Ishikawa (cell line): ENCODE data around the gene GRM1.

ENCODE experiments used
- CEBPB ChIP-seq: IDR thresholded peaks from 2 replicates; pipeline ENCODE4 v1.6.1; 2012
- CREB1 ChIP-seq: IDR thresholded peaks from 2 replicates; pipeline ENCODE4 v1.6.1; 2012; ENCODE audit warnings: low read depth
- EGR1 ChIP-seq: IDR thresholded peaks from 2 replicates; pipeline ENCODE4 v1.6.1; 2012
- EP300 ChIP-seq: IDR thresholded peaks from 2 replicates; pipeline ENCODE4 v1.6.1; 2012; ENCODE audit warnings: borderline replicate concordance
- FOXM1 ChIP-seq: IDR thresholded peaks from 2 replicates; pipeline ENCODE4 v1.6.1; 2012; ENCODE audit warnings: low read depth, borderline replicate concordance
- NFIC ChIP-seq: IDR thresholded peaks from 2 replicates; pipeline ENCODE4 v1.6.1; 2012
- RAD21 ChIP-seq: IDR thresholded peaks from 2 replicates; pipeline ENCODE4 v1.6.1; 2012; ENCODE audit warnings: low read depth
- TAF1 ChIP-seq: IDR thresholded peaks from 2 replicates; pipeline ENCODE4 v1.6.1; 2012; ENCODE audit warnings: low read depth, mild to moderate bottlenecking
- TCF12 ChIP-seq: IDR thresholded peaks from 2 replicates; pipeline ENCODE4 v1.6.1; 2012; ENCODE audit warnings: low read depth
- TEAD4 ChIP-seq: IDR thresholded peaks from 2 replicates; pipeline ENCODE4 v1.6.1; 2012
- USF1 ChIP-seq: IDR thresholded peaks from 2 replicates; pipeline ENCODE4 v1.6.1; 2012
- YY1 ChIP-seq: IDR thresholded peaks from 2 replicates; pipeline ENCODE4 v1.6.1; 2012; ENCODE audit warnings: low read depth
- ZBTB7A ChIP-seq: IDR thresholded peaks from 2 replicates; pipeline ENCODE4 v1.6.1; 2012; ENCODE audit warnings: low read depth
- TF ChIP-seq, protein P1 (sequence below): IDR thresholded peaks from 2 replicates; pipeline ENCODE4 v1.6.1; 2012; ENCODE audit warnings: low read depth, mild to moderate bottlenecking
- TF ChIP-seq, protein P2 (sequence below): IDR thresholded peaks from 2 replicates; pipeline ENCODE4 v1.6.1; 2012

The GRM1 gene

DNA sequence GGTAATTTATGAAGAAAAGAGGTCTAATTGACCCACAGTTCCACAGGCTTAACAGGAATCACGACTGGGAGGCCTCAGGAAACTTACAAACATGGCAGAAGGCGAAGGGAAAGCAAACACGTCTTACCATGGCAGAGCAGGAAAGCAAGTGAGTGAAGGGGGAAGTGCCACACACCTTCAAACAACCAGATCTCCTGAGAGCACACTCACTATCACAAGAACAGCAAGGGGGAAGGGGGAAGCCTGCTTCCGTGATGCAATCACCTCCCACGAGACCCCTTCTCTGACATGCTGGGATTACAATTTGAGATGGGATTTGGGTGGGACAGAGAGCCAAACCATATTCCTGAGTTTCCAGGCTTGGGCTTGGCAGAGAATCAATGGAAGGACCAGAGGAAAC, 390.7 kb downstream of the GRM1 start:
- TF ChIP-seq RAD21: no peak
- TF ChIP-seq YY1: no peak
- TF ChIP-seq EP300: no peak
- TF ChIP-seq CREB1: no peak
- no peak for TF ChIP-seq TAF1
- no peak for TF ChIP-seq NFIC
- TF ChIP-seq USF1: no peak
- no peak for TF ChIP-seq TCF12
- TF ChIP-seq, protein P1, sequence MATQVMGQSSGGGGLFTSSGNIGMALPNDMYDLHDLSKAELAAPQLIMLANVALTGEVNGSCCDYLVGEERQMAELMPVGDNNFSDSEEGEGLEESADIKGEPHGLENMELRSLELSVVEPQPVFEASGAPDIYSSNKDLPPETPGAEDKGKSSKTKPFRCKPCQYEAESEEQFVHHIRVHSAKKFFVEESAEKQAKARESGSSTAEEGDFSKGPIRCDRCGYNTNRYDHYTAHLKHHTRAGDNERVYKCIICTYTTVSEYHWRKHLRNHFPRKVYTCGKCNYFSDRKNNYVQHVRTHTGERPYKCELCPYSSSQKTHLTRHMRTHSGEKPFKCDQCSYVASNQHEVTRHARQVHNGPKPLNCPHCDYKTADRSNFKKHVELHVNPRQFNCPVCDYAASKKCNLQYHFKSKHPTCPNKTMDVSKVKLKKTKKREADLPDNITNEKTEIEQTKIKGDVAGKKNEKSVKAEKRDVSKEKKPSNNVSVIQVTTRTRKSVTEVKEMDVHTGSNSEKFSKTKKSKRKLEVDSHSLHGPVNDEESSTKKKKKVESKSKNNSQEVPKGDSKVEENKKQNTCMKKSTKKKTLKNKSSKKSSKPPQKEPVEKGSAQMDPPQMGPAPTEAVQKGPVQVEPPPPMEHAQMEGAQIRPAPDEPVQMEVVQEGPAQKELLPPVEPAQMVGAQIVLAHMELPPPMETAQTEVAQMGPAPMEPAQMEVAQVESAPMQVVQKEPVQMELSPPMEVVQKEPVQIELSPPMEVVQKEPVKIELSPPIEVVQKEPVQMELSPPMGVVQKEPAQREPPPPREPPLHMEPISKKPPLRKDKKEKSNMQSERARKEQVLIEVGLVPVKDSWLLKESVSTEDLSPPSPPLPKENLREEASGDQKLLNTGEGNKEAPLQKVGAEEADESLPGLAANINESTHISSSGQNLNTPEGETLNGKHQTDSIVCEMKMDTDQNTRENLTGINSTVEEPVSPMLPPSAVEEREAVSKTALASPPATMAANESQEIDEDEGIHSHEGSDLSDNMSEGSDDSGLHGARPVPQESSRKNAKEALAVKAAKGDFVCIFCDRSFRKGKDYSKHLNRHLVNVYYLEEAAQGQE: no peak
- no peak for TF ChIP-seq CEBPB
- no peak for TF ChIP-seq FOXM1
- TF ChIP-seq EGR1: no peak
- no peak for TF ChIP-seq TEAD4

DNA sequence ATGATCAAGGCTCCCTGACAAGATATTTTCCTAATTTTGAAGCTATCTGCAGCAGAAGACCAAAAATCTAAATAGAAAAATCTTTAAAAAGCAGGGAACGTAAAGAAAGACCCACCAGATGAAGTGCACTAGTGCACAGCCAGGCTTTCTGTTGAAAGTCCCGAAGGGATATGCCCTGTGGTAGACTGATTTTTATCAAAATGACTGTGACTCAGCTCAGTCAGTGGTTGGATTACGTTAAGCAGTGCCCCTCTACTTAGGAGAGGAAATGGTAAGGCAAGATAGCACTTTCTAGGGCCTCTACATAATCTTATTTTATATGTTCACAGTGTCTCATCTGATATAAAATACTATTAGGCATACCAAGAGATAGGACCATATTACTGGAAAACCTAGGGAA, 391.4 kb downstream of the GRM1 start:
- TF ChIP-seq, protein P1: no peak
- TF ChIP-seq RAD21 (no peak), NFIC (no peak), CEBPB (no peak), YY1 (no peak), EGR1 (no peak), FOXM1 (no peak), TEAD4 (no peak), ZBTB7A (no peak), EP300 (no peak), TAF1 (no peak), USF1 (no peak), CREB1 (no peak), TCF12 (no peak)
- TF ChIP-seq, protein P2, sequence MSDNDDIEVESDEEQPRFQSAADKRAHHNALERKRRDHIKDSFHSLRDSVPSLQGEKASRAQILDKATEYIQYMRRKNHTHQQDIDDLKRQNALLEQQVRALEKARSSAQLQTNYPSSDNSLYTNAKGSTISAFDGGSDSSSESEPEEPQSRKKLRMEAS: no peak

GRCh38 chr6:146422789-146423375, 394.0 kb downstream of the GRM1 start:
- no peak for TF ChIP-seq TCF12
- no peak for TF ChIP-seq TAF1
- TF ChIP-seq EP300: no peak
- TF ChIP-seq YY1: no peak
- TF ChIP-seq, protein P2: no peak
- TF ChIP-seq, protein P1: no peak
- TF ChIP-seq TEAD4: no peak
- no peak for TF ChIP-seq NFIC
- TF ChIP-seq FOXM1: no peak
- TF ChIP-seq CREB1: no peak
- TF ChIP-seq USF1: no peak
- no peak for TF ChIP-seq CEBPB
- no peak for TF ChIP-seq ZBTB7A
- TF ChIP-seq EGR1: no peak
- TF ChIP-seq RAD21: no peak

DNA sequence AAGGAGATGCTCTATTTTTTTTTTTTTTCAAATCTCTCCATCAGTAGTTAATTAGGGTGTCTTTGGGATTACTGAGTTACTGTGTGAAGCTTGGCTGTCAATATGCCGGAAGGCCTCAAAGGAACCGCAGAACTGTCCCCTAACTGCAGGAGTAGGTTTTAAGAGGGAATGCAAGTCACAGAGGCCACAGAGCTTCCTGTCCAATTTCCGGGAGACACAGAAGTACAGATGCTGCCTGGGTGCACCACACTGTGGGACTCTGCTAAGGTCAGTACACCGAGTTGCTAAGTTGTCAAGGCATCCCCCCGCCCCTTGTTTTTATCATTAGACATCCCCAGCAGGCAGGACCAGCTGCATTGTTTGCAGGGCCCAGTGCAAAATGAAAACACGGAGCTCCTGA, 394.6 kb downstream of the GRM1 start:
- TF ChIP-seq, protein P2: no peak
